HG03175 (cell line): ENCODE data around the gene NAGLU.

Source experiments
- ATAC-seq: cut with Tn5 transposase; IDR thresholded peaks from one replicate; pipeline ENCODE4 v1.9.1; 2021; ENCODE audit warnings: mild to moderate bottlenecking, moderate library complexity; ENCODE audit not compliant: unreplicated experiment

Gene NAGLU

GRCh38 chr17:42586514-42587230 is 50.6 kb downstream of the NAGLU start:
- no peak for ATAC-seq

DNA sequence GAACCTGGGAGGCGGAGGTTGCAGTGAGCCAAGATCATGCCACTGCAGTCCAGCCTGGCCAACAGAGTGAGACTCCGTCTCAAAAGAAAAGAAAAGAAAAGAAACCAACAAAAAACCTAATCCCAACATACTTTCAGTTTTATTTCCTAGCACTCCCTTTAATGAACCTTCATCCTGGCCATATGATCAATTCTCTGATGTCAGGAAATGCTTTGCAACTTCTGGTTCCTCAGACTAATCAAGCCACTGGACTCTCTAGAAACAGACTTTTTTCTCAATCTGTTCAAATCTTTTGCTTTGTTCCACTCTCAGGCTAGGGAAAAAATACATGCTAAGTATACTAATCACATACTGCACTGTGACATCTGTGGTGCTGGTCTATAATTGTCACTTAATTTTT is 54.8 kb downstream of the NAGLU start:
- ATAC-seq, result no peak

DNA sequence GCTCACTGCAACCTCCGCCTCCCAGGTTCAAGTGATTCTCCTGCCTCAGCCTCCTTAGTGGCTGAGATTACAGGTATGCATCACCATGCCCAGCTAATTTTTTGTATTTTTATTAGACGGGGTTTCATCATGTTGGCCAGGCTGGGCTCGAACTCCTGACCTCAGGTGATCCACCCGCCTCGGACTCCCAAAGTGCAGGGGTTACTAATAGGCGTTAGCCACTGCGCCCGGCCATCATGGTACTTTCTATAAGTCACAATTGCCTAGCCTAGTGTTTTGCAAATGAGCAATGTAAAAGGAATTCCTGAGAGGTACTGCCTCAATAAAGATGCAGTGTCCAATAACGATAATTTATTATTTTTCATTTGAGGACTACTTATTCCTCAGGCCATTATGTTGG is 55.4 kb downstream of the NAGLU start:
- ATAC-seq, result no peak
